Measurements from ENCODE around the gene TECTA.
"Not testable (repeated sequence)": the region's sequence is repeated elsewhere in the genome, so short reads cannot be mapped to it uniquely, and the experiment has no call there.

TECTA gene

GRCh38 chr11:121112498-121113455 is 11.7 kb downstream of the TECTA start:
- TF ChIP-seq CTCF (IDR thresholded peaks at IDR 0.05; ENCODE audit: low read depth, low read length), result peak; percentile 61
- DNase-seq (ENCODE audit: extremely low read depth, low read depth), result no peak

GRCh38 chr11:121113611-121114010 is 12.6 kb downstream of the TECTA start:
- DNase-seq (ENCODE audit: extremely low read depth, low read depth), result no peak
- TF ChIP-seq CTCF (IDR thresholded peaks at IDR 0.05; ENCODE audit: low read depth, low read length), result no peak

- DNase-seq (ENCODE audit: extremely low read depth, low read depth), result not testable (repeated sequence)
These were observed 14.0 kb downstream of the TECTA start for GRCh38 chr11:121115024-121115423.

GRCh38 chr11:121117788-121118187 is 16.7 kb downstream of the TECTA start:
- TF ChIP-seq CTCF (IDR thresholded peaks at IDR 0.05; ENCODE audit: low read depth, low read length), result no peak
- DNase-seq (ENCODE audit: extremely low read depth, low read depth), result no peak

GRCh38 chr11:121119440-121119839 is 18.4 kb downstream of the TECTA start:
- no peak for DNase-seq (ENCODE audit: extremely low read depth, low read depth)
- TF ChIP-seq CTCF (IDR thresholded peaks at IDR 0.05; ENCODE audit: low read depth, low read length), result no peak; the same call in 1 of the 2 replicates

- no peak for DNase-seq (ENCODE audit: extremely low read depth, low read depth)
- TF ChIP-seq CTCF (IDR thresholded peaks at IDR 0.05; ENCODE audit: low read depth, low read length), result no peak
These were observed 21.3 kb downstream of the TECTA start for GRCh38 chr11:121122328-121122727.

GRCh38 chr11:121123496-121124069 is 22.5 kb downstream of the TECTA start:
- DNase-seq (ENCODE audit: extremely low read depth, low read depth), result no peak
- TF ChIP-seq CTCF (IDR thresholded peaks at IDR 0.05; ENCODE audit: low read depth, low read length), result no peak

Measured in AG09319 (cell line).